ENCODE results near the gene RAD51B. TPM values are rescaled to one million over a fixed set of nuclear protein-coding genes. Genes with fewer than 3 reads are reported as not detected.

RAD51B gene
- total RNA-seq, 5 donors from 2014 or later (not counting 1 experiment from before 2014, with no cell fraction given): 25.4 to 47.9 (median 30.0) TPM

DNA sequence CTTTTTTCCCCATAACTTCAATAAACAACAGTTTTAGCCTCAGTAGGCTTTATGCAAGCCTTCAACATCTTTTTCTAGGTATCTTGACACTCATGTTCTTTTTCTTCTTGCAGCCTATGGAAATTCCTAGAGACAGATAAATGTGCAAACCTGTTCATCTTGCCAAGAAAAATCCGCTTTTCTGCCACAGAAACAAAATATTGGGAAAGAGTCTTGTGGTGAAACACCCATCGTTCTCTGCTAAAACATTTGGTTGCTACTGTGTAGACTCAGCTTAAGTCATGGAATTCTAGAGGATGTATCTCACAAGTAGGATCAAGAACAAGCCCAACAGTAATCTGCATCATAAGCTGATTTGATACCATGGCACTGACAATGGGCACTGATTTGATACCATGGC lies 677.4 kb downstream of the RAD51B start:
- Mint-ChIP-seq H3K4me3 (no peak overlapping the region), H3K36me3 (peaks cover 4% of the 10 kb centered on the region), H3K9me3 (no peaks in the 10 kb centered on the region), H3K27me3 (no peaks in the 10 kb centered on the region), H3K27ac (no peak overlapping the region), H3K4me1 (peaks cover 47 to 72% (median 62%) of the 10 kb centered on the region in 3 donors)
- H3K4me3 ChIP-seq (ENCODE audit: control insufficient read depth in 1 of 2, extremely low read depth in 1 of 2, low read length in 1 of 2): no peak overlapping the region
- CTCF ChIA-PET: no interaction called here
- POLR2A ChIA-PET: interaction anchor here in 1 of 2 donors (0.6 kb wide), 1 partner anchor 169 kb away, joined by 4 read pairs; no protein-coding TSS in a partner anchor
- DNase-seq (no peak), ATAC-seq (replicated peaks in 1 of 4) (no peak)
- H3K27ac ChIP-seq (ENCODE audit: low read length): no peak overlapping the region
- peaks cover 24 to 37% of the 10 kb centered on the region in 2 experiments for H3K4me1 ChIP-seq (ENCODE audit: control insufficient read depth in 1 of 2, extremely low read depth in 1 of 2, insufficient read depth in 2 of 2, low read length in 2 of 2)
- H3K9me3 ChIP-seq: no peaks in the 10 kb centered on the region
- peaks cover 0 to 4% of the 10 kb centered on the region in 2 experiments for H3K27me3 ChIP-seq (replicated peaks in 1 of 2; ENCODE audit: control insufficient read depth in 2 of 2, extremely low read depth in 1 of 2, insufficient read depth in 2 of 2, low read length in 1 of 2)
- no CpG with 5 or more reads among the region's 2 CpGs for WGBS (ENCODE audit: insufficient coverage)
- no peaks in the 10 kb centered on the region for H3K36me3 ChIP-seq (ENCODE audit: control insufficient read depth in 2 of 2, extremely low read depth in 1 of 2, insufficient read depth in 1 of 2, low read length in 1 of 2)

DNA sequence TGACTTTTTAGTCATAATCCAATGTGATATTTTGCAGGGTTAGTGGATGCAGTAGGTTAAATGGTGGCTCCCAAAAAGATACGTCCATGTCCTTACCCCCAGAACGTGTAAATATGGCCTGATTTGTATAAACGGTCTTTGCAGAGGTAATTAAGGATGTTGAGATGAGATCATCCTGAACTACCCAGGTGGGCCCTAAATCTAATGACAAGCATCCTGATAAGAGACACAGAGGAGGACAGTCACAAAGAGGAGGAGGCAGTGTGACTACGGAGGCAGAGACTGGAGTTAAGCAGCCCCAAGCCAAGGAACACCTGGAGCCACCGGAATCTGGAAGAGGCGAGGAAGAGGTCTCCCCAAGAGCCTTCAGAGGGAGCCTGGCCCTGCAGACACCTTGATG lies 679.9 kb downstream of the RAD51B start:
- Histone ChIP-seq H3K36me3 (ENCODE audit: control insufficient read depth in 2 of 2, extremely low read depth in 1 of 2, insufficient read depth in 1 of 2, low read length in 1 of 2) (no peaks in the 10 kb centered on the region), H3K9me3 (no peaks in the 10 kb centered on the region), H3K27me3 (replicated peaks in 1 of 2; ENCODE audit: control insufficient read depth in 2 of 2, extremely low read depth in 1 of 2, insufficient read depth in 2 of 2, low read length in 1 of 2) (peaks cover 0 to 4% of the 10 kb centered on the region in 2 experiments), H3K4me3 (ENCODE audit: control insufficient read depth in 1 of 2, extremely low read depth in 1 of 2, low read length in 1 of 2) (no peak overlapping the region), H3K27ac (ENCODE audit: low read length) (no peak overlapping the region), H3K4me1 (ENCODE audit: control insufficient read depth in 1 of 2, extremely low read depth in 1 of 2, insufficient read depth in 2 of 2, low read length in 2 of 2) (peaks cover 28 to 55% of the 10 kb centered on the region in 2 experiments)
- H3K36me3 Mint-ChIP-seq: peaks cover 4% of the 10 kb centered on the region
- DNase-seq (no peak), ATAC-seq (replicated peaks in 1 of 4) (no peak)
- CTCF ChIA-PET: no interaction called here
- peaks cover 59 to 76% (median 70%) of the 10 kb centered on the region in 3 donors for H3K4me1 Mint-ChIP-seq
- POLR2A ChIA-PET: interaction anchor here in 1 of 2 donors (0.6 kb wide), 1 partner anchor 20 kb away, joined by 3 read pairs; no protein-coding TSS in a partner anchor
- H3K27ac Mint-ChIP-seq: no peak overlapping the region
- WGBS (ENCODE audit: insufficient coverage): 90% methylated on average over 2 of the region's 6 CpGs
- H3K9me3 Mint-ChIP-seq: no peaks in the 10 kb centered on the region
- no peaks in the 10 kb centered on the region for H3K27me3 Mint-ChIP-seq
- no peak overlapping the region for H3K4me3 Mint-ChIP-seq

DNA sequence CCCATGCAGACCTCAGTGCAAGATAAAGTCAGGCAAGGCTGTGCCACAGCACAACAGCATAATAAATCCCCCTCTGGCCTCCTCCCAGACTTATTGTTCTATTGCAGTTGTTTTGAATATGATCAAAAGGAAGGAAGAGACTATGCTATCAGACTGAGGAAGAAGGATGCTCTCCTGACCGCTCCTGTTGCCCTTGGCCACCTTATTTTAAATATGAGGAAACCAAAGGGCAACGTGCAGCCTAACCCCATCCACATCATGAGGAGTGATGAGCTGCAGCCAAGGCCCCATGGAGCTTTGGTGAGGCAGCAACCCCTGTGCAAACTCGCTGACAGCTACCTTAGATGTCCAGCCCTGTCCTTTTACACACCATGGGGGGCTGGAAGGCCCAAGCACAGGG lies 681.6 kb downstream of the RAD51B start:
- H3K36me3 Mint-ChIP-seq: peaks cover 4% of the 10 kb centered on the region
- no peak overlapping the region for H3K27ac ChIP-seq (ENCODE audit: low read length)
- no peak overlapping the region for H3K4me3 ChIP-seq (ENCODE audit: control insufficient read depth in 1 of 2, extremely low read depth in 1 of 2, low read length in 1 of 2)
- no peaks in the 10 kb centered on the region for H3K9me3 Mint-ChIP-seq
- CTCF ChIA-PET: interaction anchor here in 1 of 2 donors (0.6 kb wide), 1 partner anchor 51 kb away, joined by 3 read pairs; no protein-coding TSS in a partner anchor
- POLR2A ChIA-PET: no interaction called here
- H3K27me3 ChIP-seq (replicated peaks in 1 of 2; ENCODE audit: control insufficient read depth in 2 of 2, extremely low read depth in 1 of 2, insufficient read depth in 2 of 2, low read length in 1 of 2): peaks cover 0 to 4% of the 10 kb centered on the region in 2 experiments
- H3K9me3 ChIP-seq: no peaks in the 10 kb centered on the region
- no peaks in the 10 kb centered on the region for H3K27me3 Mint-ChIP-seq
- 80% methylated on average over 2 of the region's 3 CpGs for WGBS (ENCODE audit: insufficient coverage)
- H3K27ac Mint-ChIP-seq: no peak overlapping the region
- no peak for DNase-seq
- ATAC-seq (replicated peaks in 1 of 4): no peak
- H3K4me1 Mint-ChIP-seq: peaks cover 56 to 68% (median 65%) of the 10 kb centered on the region in 3 donors
- H3K4me1 ChIP-seq (ENCODE audit: control insufficient read depth in 1 of 2, extremely low read depth in 1 of 2, insufficient read depth in 2 of 2, low read length in 2 of 2): peaks cover 27 to 53% of the 10 kb centered on the region in 2 experiments
- H3K4me3 Mint-ChIP-seq: peak overlapping the region in 1 of 3 donors; percentile 36
- no peaks in the 10 kb centered on the region for H3K36me3 ChIP-seq (ENCODE audit: control insufficient read depth in 2 of 2, extremely low read depth in 1 of 2, insufficient read depth in 1 of 2, low read length in 1 of 2)

DNA sequence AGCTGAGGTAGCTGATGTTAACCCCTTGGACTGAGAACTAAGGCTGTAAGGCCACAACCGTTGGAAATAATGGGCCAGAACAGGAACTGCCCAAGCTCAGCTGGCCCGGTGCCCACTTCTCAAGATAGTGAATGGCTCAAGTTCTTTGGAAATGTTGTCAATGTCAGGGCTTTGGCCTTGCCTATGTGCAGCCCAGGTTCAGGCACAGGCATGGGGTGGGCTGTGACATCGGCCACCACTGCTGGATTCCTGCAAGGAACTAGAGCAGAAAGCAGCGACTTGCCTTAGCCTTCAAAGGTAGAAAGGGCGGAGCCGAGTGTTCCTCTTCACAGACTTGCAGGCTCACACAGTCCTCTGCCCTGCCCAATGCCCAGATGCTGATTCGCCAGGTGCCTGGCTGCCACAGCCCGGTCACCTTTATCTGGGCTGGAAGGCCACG lies 682.1 kb downstream of the RAD51B start:
- ATAC-seq (replicated peaks in 1 of 4) (no peak), DNase-seq (no peak)
- no peaks in the 10 kb centered on the region for H3K27me3 Mint-ChIP-seq
- H3K4me1 Mint-ChIP-seq: peaks cover 57 to 69% (median 65%) of the 10 kb centered on the region in 3 donors
- 91% methylated on average over 7 of the region's 9 CpGs for WGBS (ENCODE audit: insufficient coverage)
- H3K27ac Mint-ChIP-seq: no peak overlapping the region
- H3K36me3 ChIP-seq (ENCODE audit: control insufficient read depth in 2 of 2, extremely low read depth in 1 of 2, insufficient read depth in 1 of 2, low read length in 1 of 2): no peaks in the 10 kb centered on the region
- no peaks in the 10 kb centered on the region for H3K9me3 ChIP-seq
- H3K36me3 Mint-ChIP-seq: no peaks in the 10 kb centered on the region
- no peaks in the 10 kb centered on the region for H3K9me3 Mint-ChIP-seq
- H3K4me3 ChIP-seq (ENCODE audit: control insufficient read depth in 1 of 2, extremely low read depth in 1 of 2, low read length in 1 of 2): no peak overlapping the region
- H3K4me3 Mint-ChIP-seq: peak overlapping the region in 1 of 3 donors; percentile 50
- ChIA-PET POLR2A (no interaction called here), CTCF (interaction anchor here in 1 of 2 donors (0.6 kb wide), 1 partner anchor 51 kb away, joined by 3 read pairs; no protein-coding TSS in a partner anchor)
- peaks cover 0 to 4% of the 10 kb centered on the region in 2 experiments for H3K27me3 ChIP-seq (replicated peaks in 1 of 2; ENCODE audit: control insufficient read depth in 2 of 2, extremely low read depth in 1 of 2, insufficient read depth in 2 of 2, low read length in 1 of 2)
- H3K4me1 ChIP-seq (ENCODE audit: control insufficient read depth in 1 of 2, extremely low read depth in 1 of 2, insufficient read depth in 2 of 2, low read length in 2 of 2): peaks cover 31 to 55% of the 10 kb centered on the region in 2 experiments
- no peak overlapping the region for H3K27ac ChIP-seq (ENCODE audit: low read length)

DNA sequence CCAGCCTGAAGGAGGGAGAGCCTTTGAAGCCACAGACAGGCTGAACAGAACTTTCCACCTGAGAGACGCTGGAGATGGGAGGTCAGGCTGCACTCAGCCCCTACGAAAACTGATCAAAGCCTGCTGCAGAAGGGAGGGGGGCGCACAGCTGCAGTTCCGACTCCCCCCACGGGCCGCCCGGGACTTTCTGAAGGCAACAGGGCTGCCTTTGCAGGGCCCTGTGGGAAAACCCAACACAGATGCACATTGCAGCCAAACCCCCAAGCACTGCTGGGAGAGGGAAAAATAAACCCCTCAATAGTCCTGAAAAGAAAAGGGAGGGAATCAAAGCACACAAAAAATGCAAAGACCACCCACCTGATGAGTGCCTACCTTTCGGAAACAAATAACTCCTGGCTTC lies 682.7 kb downstream of the RAD51B start:
- POLR2A ChIA-PET: no interaction called here

DNA sequence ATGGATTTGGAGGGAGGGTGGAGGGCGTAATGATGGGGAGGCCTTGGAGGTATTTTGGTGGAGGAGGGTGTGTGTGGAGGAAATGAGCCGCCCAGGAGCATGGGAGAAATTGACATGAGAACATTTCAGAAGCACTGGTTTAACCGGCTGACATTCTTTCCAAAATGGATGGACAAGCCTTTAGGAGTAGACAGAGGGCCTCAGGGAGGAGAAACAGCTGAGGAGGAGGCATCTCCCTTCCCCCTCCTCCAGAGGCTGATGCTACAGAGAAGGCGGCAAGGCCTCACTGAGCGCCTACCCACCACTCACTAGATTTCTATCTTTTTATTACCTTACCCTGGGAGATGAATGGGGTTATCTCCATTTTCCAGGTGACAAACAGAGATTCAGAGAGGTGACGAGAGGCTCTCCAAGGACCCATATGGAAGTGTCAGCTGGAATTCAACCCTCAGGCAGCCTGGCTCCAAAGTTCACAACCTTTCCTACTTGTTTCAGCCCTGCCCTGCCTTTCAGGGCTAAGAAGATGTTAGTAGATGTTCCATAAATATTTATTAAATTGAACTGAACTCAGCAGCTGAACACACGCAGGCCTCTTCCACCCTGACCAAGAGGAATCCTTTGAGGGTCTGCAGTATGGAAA lies 683.7 kb downstream of the RAD51B start:
- no peaks in the 10 kb centered on the region for H3K27me3 Mint-ChIP-seq
- ChIA-PET CTCF (interaction anchor here in 1 of 2 donors (1.2 kb wide), 1 partner anchor 15 kb away, joined by 7 read pairs; no protein-coding TSS in a partner anchor), POLR2A (interaction anchor here in 1 of 2 donors (0.6 kb wide), 1 partner anchor 33 kb away, joined by 3 read pairs; no protein-coding TSS in a partner anchor)
- no peaks in the 10 kb centered on the region for H3K9me3 ChIP-seq
- no peak overlapping the region for H3K27ac ChIP-seq (ENCODE audit: low read length)
- no peaks in the 10 kb centered on the region for H3K36me3 ChIP-seq (ENCODE audit: control insufficient read depth in 2 of 2, extremely low read depth in 1 of 2, insufficient read depth in 1 of 2, low read length in 1 of 2)
- no peak overlapping the region for H3K4me3 ChIP-seq (ENCODE audit: control insufficient read depth in 1 of 2, extremely low read depth in 1 of 2, low read length in 1 of 2)
- DNase-seq (no peak), ATAC-seq (replicated peaks in 1 of 4) (no peak)
- H3K4me3 Mint-ChIP-seq: peak overlapping the region in 1 of 3 donors; percentile 50
- H3K9me3 Mint-ChIP-seq: no peaks in the 10 kb centered on the region
- WGBS (ENCODE audit: insufficient coverage): no CpG with 5 or more reads among the region's 7 CpGs
- peaks cover 45 to 72% of the 10 kb centered on the region in 2 experiments for H3K4me1 ChIP-seq (ENCODE audit: control insufficient read depth in 1 of 2, extremely low read depth in 1 of 2, insufficient read depth in 2 of 2, low read length in 2 of 2)
- peak overlapping the region in 1 of 2 donors; percentile 34 for H3K27ac Mint-ChIP-seq
- H3K4me1 Mint-ChIP-seq: peaks cover 72 to 83% (median 75%) of the 10 kb centered on the region in 3 donors
- H3K36me3 Mint-ChIP-seq: no peaks in the 10 kb centered on the region
- peaks cover 0 to 4% of the 10 kb centered on the region in 2 experiments for H3K27me3 ChIP-seq (replicated peaks in 1 of 2; ENCODE audit: control insufficient read depth in 2 of 2, extremely low read depth in 1 of 2, insufficient read depth in 2 of 2, low read length in 1 of 2)

More for the DNA sequence above, 682.7 kb downstream of the RAD51B start:
- no peak overlapping the region for H3K27ac Mint-ChIP-seq
- Histone ChIP-seq H3K36me3 (ENCODE audit: control insufficient read depth in 2 of 2, extremely low read depth in 1 of 2, insufficient read depth in 1 of 2, low read length in 1 of 2) (no peaks in the 10 kb centered on the region), H3K9me3 (no peaks in the 10 kb centered on the region), H3K4me1 (ENCODE audit: control insufficient read depth in 1 of 2, extremely low read depth in 1 of 2, insufficient read depth in 2 of 2, low read length in 2 of 2) (peaks cover 34 to 61% of the 10 kb centered on the region in 2 experiments), H3K4me3 (ENCODE audit: control insufficient read depth in 1 of 2, extremely low read depth in 1 of 2, low read length in 1 of 2) (no peak overlapping the region), H3K27me3 (replicated peaks in 1 of 2; ENCODE audit: control insufficient read depth in 2 of 2, extremely low read depth in 1 of 2, insufficient read depth in 2 of 2, low read length in 1 of 2) (peaks cover 0 to 4% of the 10 kb centered on the region in 2 experiments), H3K27ac (ENCODE audit: low read length) (no peak overlapping the region)
- 100% methylated on average over 1 of the region's 8 CpGs for WGBS (ENCODE audit: insufficient coverage)
- CTCF ChIA-PET: no interaction called here
- H3K9me3 Mint-ChIP-seq: no peaks in the 10 kb centered on the region
- H3K27me3 Mint-ChIP-seq: no peaks in the 10 kb centered on the region
- H3K36me3 Mint-ChIP-seq: no peaks in the 10 kb centered on the region
- ATAC-seq (replicated peaks in 1 of 4) (no peak), DNase-seq (no peak)
- H3K4me3 Mint-ChIP-seq: peak overlapping the region in 1 of 3 donors; percentile 50
- peaks cover 63 to 72% (median 65%) of the 10 kb centered on the region in 3 donors for H3K4me1 Mint-ChIP-seq
